MM.1S (cell line): ENCODE data around the gene YPEL3.
"Not testable (repeated sequence)": the region's sequence is repeated elsewhere in the genome, so short reads cannot be mapped to it uniquely, and the experiment has no call there.

Experiments
- DNase-seq: peaks from one replicate; pipeline ENCODE4 v3.0.0-alpha.2; 2015
- H2AFZ ChIP-seq: fragments of 300-600 bp; sonication (generic); 2 replicates; pipeline ENCODE4 v1.6.0; 2016; ENCODE audit warnings: antibody characterized with exemption, low read length
- H3F3A ChIP-seq: fragments of 300-600 bp; sonication (generic); 2 replicates; pipeline ENCODE4 v1.6.1; 2016; ENCODE audit warnings: mild to moderate bottlenecking, antibody characterized with exemption, low read length, moderate library complexity, mixed read lengths; ENCODE audit not compliant: insufficient read depth
- H3K27ac ChIP-seq: fragments of 300-600 bp; sonication (generic); 2 replicates; pipeline ENCODE4 v1.5.1; 2016; ENCODE audit warnings: mild to moderate bottlenecking, low read length
- H3K27me3 ChIP-seq: fragments of 300-600 bp; sonication (generic); replicated peaks from 2 replicates; pipeline ENCODE4 v1.6.0; 2016; ENCODE audit warnings: low read length; ENCODE audit not compliant: insufficient read depth
- H3K36me3 ChIP-seq: fragments of 300-600 bp; sonication (generic); replicated peaks from 2 replicates; pipeline ENCODE4 v1.6.1; 2016; ENCODE audit warnings: mild to moderate bottlenecking, low read length, mixed read lengths; ENCODE audit not compliant: insufficient read depth
- H3K4me1 ChIP-seq: fragments of 300-600 bp; sonication (generic); 2 replicates; pipeline ENCODE4 v1.6.1; 2016; ENCODE audit warnings: low read length, mixed read lengths
- H3K4me2 ChIP-seq: fragments of 300-600 bp; sonication (generic); 2 replicates; pipeline ENCODE4 v1.6.0; 2016; ENCODE audit warnings: low read depth, low read length
- H3K4me3 ChIP-seq: fragments of 300-600 bp; sonication (generic); 2 replicates; pipeline ENCODE4 v1.5.1; 2016; ENCODE audit warnings: low read length, mixed read lengths
- H3K79me2 ChIP-seq: fragments of 300-600 bp; sonication (generic); 2 replicates; pipeline ENCODE4 v1.6.1; 2016; ENCODE audit warnings: mixed run types, low read length, mixed read lengths
- H3K9ac ChIP-seq: fragments of 300-600 bp; sonication (generic); 2 replicates; pipeline ENCODE4 v1.6.1; 2016; ENCODE audit warnings: low read length, mixed read lengths
- H3K9me2 ChIP-seq: fragments of 300-600 bp; sonication (generic); replicated peaks from 2 replicates; pipeline ENCODE4 v1.6.1; 2016; ENCODE audit warnings: mild to moderate bottlenecking, low read length, mixed read lengths; ENCODE audit not compliant: insufficient read depth
- H3K9me3 ChIP-seq: fragments of 300-600 bp; sonication (generic); replicated peaks from 2 replicates; pipeline ENCODE4 v1.6.1; 2016; ENCODE audit warnings: mild to moderate bottlenecking, low read length, mixed read lengths; ENCODE audit not compliant: insufficient read depth
- H4K20me1 ChIP-seq: fragments of 300-600 bp; sonication (generic); 2 replicates; pipeline ENCODE4 v1.6.1; 2016; ENCODE audit warnings: mild to moderate bottlenecking, low read length, moderate library complexity, mixed read lengths; ENCODE audit not compliant: insufficient read depth
- EZH2 ChIP-seq: fragments of 300-600 bp; sonication (generic); optimal IDR thresholded peaks from 2 replicates; pipeline ENCODE3; 2017; ENCODE audit warnings: low read depth, mild to moderate bottlenecking, antibody characterized with exemption, low read length, mixed read lengths
- EZH2phosphoT487 ChIP-seq: fragments of 300-600 bp; sonication (generic); IDR thresholded peaks from 2 replicates; pipeline ENCODE4 v1.6.1; 2018; ENCODE audit warnings: antibody characterized with exemption, low read length
- TF ChIP-seq, protein P1 (sequence below): fragments of 300-600 bp; sonication (generic); IDR thresholded peaks from 2 replicates; pipeline ENCODE4 v1.5.1; 2016; ENCODE audit warnings: antibody characterized with exemption, low read length, mixed read lengths

Gene YPEL3

DNA sequence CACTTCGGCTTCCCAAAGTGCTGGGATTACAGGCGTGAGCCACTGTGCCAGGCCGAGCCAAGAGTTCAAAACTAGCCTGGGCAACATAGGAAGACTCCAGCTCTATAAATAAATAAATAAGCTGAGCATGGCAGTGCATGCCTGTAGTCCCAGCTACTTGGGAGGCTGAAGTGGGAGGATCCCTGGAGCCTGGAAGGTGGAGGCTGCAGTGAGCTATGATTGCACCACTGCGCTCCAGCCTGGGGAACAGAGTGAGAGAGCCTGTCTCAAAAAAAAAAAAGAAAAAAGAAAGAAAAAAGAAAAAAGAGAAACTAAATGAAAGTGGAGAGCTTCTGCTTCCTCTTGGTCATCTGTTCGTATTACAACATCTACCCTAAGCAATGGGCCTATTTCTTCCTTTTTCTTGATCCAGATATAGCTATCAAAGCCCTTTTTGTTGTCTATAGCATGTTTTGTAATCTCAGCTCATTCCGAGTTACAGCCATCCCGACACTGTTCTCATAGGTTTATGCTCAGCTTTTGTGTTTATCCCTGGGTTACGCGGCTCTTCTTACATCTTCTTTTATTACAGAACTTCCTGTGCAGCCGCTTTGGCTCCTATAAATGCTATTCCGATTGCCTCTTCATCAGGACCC is 41.1 kb upstream of the YPEL3 start:
- no peak overlapping the region for H3K4me3 ChIP-seq
- H3K9ac ChIP-seq: no peak overlapping the region
- H2AFZ ChIP-seq: no peak overlapping the region
- no peaks in the 10 kb centered on the region for H4K20me1 ChIP-seq
- H3K9me2 ChIP-seq: no peaks in the 10 kb centered on the region
- H3K27ac ChIP-seq: no peak overlapping the region
- no peaks in the 10 kb centered on the region for H3K36me3 ChIP-seq
- no peak overlapping the region for H3K4me2 ChIP-seq
- no peaks in the 10 kb centered on the region for H3F3A ChIP-seq
- peaks cover 4% of the 10 kb centered on the region; the same call in 1 of the 2 replicates for H3K4me1 ChIP-seq
- no peaks in the 10 kb centered on the region for H3K27me3 ChIP-seq
- TF ChIP-seq EZH2phosphoT487 (no peak), EZH2 (no peak)
- H3K79me2 ChIP-seq: no peaks in the 10 kb centered on the region
- no peaks in the 10 kb centered on the region for H3K9me3 ChIP-seq
- no peak for DNase-seq

DNA sequence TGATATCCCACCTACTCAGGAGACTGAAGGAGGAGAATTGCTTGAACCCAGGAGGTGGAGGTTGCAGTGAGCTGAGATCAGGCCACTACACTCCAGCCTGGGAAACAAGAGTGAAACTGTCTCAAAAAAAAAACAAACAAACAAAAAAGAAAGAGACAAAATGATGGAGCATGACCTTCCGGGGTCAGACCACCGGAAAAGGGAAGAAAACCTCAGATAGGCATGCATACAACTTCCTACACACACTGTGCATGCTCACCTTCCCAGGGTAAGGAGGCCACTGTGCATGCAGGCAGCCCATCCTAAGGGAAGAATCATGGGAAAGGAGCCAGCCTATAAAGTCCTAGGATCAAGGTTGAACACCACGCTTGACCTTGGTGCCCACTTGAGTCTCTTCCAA is 36.6 kb upstream of the YPEL3 start:
- no peak overlapping the region for H3K4me2 ChIP-seq
- H3K4me3 ChIP-seq: no peak overlapping the region

DNA sequence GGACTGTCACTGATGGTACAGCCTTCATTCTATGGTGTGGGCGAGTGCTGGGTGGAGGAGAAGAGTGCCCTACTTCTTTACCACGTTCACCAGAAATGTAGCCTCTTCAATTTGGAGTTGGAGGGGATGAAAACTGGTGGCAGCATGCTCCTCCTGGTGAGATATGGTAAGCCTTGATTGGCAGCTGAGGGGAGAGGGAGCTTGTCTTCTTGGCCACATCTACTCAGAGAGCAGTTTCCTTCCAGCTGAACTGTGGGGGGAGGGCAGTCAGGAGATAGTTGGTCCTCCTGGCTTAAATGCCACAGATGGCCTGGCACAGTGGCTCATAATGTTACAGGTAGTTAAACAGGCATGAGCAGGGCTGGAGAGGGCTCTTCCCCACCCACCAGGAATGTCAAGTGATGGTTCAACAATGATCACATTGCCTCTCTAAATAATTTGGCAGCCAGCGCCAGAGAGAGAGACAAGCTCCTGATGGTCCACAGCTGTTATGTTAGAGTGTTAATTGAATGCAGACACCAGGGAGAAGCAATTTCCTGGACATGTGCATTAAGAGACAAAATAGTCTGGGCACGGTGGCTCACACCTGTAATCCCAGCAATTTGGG is 36.0 kb upstream of the YPEL3 start:
- no peak overlapping the region for H3K4me3 ChIP-seq
- no peak for DNase-seq
- no peaks in the 10 kb centered on the region for H3K36me3 ChIP-seq
- TF ChIP-seq EZH2phosphoT487 (no peak), EZH2 (no peak)
- TF ChIP-seq, protein P1, sequence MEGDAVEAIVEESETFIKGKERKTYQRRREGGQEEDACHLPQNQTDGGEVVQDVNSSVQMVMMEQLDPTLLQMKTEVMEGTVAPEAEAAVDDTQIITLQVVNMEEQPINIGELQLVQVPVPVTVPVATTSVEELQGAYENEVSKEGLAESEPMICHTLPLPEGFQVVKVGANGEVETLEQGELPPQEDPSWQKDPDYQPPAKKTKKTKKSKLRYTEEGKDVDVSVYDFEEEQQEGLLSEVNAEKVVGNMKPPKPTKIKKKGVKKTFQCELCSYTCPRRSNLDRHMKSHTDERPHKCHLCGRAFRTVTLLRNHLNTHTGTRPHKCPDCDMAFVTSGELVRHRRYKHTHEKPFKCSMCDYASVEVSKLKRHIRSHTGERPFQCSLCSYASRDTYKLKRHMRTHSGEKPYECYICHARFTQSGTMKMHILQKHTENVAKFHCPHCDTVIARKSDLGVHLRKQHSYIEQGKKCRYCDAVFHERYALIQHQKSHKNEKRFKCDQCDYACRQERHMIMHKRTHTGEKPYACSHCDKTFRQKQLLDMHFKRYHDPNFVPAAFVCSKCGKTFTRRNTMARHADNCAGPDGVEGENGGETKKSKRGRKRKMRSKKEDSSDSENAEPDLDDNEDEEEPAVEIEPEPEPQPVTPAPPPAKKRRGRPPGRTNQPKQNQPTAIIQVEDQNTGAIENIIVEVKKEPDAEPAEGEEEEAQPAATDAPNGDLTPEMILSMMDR: no peak
- no peaks in the 10 kb centered on the region for H3K79me2 ChIP-seq
- no peaks in the 10 kb centered on the region for H3K9me3 ChIP-seq
- H3K9ac ChIP-seq: no peak overlapping the region
- no peak overlapping the region for H3K27ac ChIP-seq
- H3K4me2 ChIP-seq: no peak overlapping the region
- no peak overlapping the region for H2AFZ ChIP-seq
- no peaks in the 10 kb centered on the region for H3K4me1 ChIP-seq
- H3K9me2 ChIP-seq: no peaks in the 10 kb centered on the region
- H3F3A ChIP-seq: no peaks in the 10 kb centered on the region
- H4K20me1 ChIP-seq: no peaks in the 10 kb centered on the region
- H3K27me3 ChIP-seq: no peaks in the 10 kb centered on the region

More for the DNA sequence above, 36.6 kb upstream of the YPEL3 start:
- Histone ChIP-seq H3K27ac (no peak overlapping the region), H2AFZ (no peak overlapping the region), H3K9me3 (no peaks in the 10 kb centered on the region), H4K20me1 (no peaks in the 10 kb centered on the region), H3K4me1 (no peaks in the 10 kb centered on the region), H3K36me3 (no peaks in the 10 kb centered on the region), H3F3A (no peaks in the 10 kb centered on the region), H3K9ac (no peak overlapping the region), H3K79me2 (no peaks in the 10 kb centered on the region), H3K9me2 (no peaks in the 10 kb centered on the region), H3K27me3 (no peaks in the 10 kb centered on the region)
- no peak for DNase-seq
- TF ChIP-seq EZH2phosphoT487: no peak
- TF ChIP-seq, protein P1: no peak
- TF ChIP-seq EZH2: no peak

DNA sequence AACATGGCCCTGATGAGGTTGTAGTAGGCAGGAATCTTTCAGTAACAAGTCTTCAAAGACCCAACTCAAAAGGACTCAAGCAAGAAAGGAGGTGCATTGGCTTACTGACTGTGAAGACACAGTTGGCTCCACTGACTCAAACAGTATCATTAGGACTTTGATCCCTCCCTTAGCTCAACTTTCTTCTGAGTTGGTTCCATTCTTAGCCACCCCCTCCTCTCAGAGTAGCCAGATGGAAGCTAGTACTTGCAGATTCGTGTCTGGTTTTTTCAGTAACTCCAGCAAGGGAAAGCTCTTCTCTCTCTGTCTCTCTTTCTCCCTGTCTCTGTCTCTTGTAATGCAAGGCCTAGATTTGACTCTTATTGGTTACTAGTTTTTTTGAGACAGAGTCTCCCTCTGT is 32.0 kb upstream of the YPEL3 start:
- H3F3A ChIP-seq: no peaks in the 10 kb centered on the region
- no peak overlapping the region for H2AFZ ChIP-seq
- H3K4me2 ChIP-seq: no peak overlapping the region
- TF ChIP-seq EZH2: no peak
- no peak overlapping the region for H3K27ac ChIP-seq
- no peak overlapping the region for H3K4me3 ChIP-seq
- H3K4me1 ChIP-seq: no peaks in the 10 kb centered on the region
- no peaks in the 10 kb centered on the region for H3K9me2 ChIP-seq
- H3K9me3 ChIP-seq: no peaks in the 10 kb centered on the region
- no peaks in the 10 kb centered on the region for H4K20me1 ChIP-seq
- no peaks in the 10 kb centered on the region for H3K36me3 ChIP-seq
- no peaks in the 10 kb centered on the region for H3K79me2 ChIP-seq
- H3K9ac ChIP-seq: no peak overlapping the region
- H3K27me3 ChIP-seq: no peaks in the 10 kb centered on the region
- DNase-seq: no peak

DNA sequence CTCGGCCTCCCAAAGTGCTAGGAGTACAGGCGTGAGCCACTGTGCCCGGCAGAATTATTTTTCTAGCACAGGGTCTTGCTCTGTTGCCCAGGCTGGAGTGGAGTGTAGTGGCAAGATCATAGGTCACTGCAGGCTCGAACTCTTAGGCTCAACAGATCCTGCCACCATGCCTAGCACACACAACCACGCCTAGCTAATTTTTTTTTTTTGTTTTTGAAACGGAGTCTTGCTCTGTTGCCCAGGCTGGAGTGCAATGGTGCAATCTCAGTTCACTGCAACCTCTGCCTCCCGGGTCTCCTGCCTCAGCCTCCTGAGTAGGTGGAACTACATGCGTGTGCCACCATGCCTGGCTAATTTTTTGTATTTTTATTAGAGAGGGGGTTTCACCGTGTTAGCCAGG is 29.7 kb upstream of the YPEL3 start:
- H2AFZ ChIP-seq, H3K4me2 ChIP-seq, DNase-seq, H3K36me3 ChIP-seq, H3F3A ChIP-seq, H3K9me2 ChIP-seq, H3K27me3 ChIP-seq, H3K4me1 ChIP-seq, H4K20me1 ChIP-seq, H3K9me3 ChIP-seq, H3K9ac ChIP-seq, H3K4me3 ChIP-seq, H3K27ac ChIP-seq: not testable (repeated sequence)
- peaks cover 17% of the 10 kb centered on the region for H3K79me2 ChIP-seq
